Measurements from ENCODE around the gene CMTM6. TPM values are rescaled to one million over a fixed set of nuclear protein-coding genes. Genes with fewer than 3 reads are reported as not detected.
A peak's percentile ranks its signal among the peaks of the same experiment; 100 is the strongest.
"Not testable (repeated sequence)": the region's sequence is repeated elsewhere in the genome, so short reads cannot be mapped to it uniquely, and the experiment has no call there.

The CMTM6 gene
- polyA plus RNA-seq, 2 donors: 19.2 to 21.9 TPM

GRCh38 chr3:32440611-32441350 is 61.9 kb downstream of the CMTM6 start:
- no peaks in the 10 kb centered on the region for H3K27me3 ChIP-seq (ENCODE audit: control insufficient read depth in 1 of 2, insufficient read depth in 2 of 2, low read length in 2 of 2)
- no peaks in the 10 kb centered on the region for H3K36me3 ChIP-seq (ENCODE audit: control insufficient read depth in 2 of 2, insufficient read depth in 2 of 2, low read length in 1 of 2)
- H3K27ac ChIP-seq (ENCODE audit: low read depth in 2 of 2, low read length in 1 of 2): no peak overlapping the region
- no peaks in the 10 kb centered on the region for H3K4me1 ChIP-seq (ENCODE audit: control insufficient read depth in 2 of 2, insufficient read depth in 2 of 2, low read length in 1 of 2)
- WGBS, 2 donors: 78 to 79% methylated on average over 10 of the region's 10 CpGs
- H3K9me3 ChIP-seq (ENCODE audit: control insufficient read depth in 2 of 2, insufficient read depth in 1 of 2, low read depth in 1 of 2, low read length in 1 of 2): no peaks in the 10 kb centered on the region
- no peak overlapping the region for H3K4me3 ChIP-seq (ENCODE audit: low read depth in 1 of 2, low read length in 2 of 2)

- not testable (repeated sequence) for H3K27ac ChIP-seq (ENCODE audit: low read depth in 2 of 2, low read length in 1 of 2)
These were observed 63.2 kb downstream of the CMTM6 start for GRCh38 chr3:32439421-32439820.

GRCh38 chr3:32438596-32439344 is 63.9 kb downstream of the CMTM6 start:
- Histone ChIP-seq H3K9me3 (ENCODE audit: control insufficient read depth in 2 of 2, insufficient read depth in 1 of 2, low read depth in 1 of 2, low read length in 1 of 2) (no peaks in the 10 kb centered on the region), H3K4me1 (ENCODE audit: control insufficient read depth in 2 of 2, insufficient read depth in 2 of 2, low read length in 1 of 2) (no peaks in the 10 kb centered on the region), H3K36me3 (ENCODE audit: control insufficient read depth in 2 of 2, insufficient read depth in 2 of 2, low read length in 1 of 2) (no peaks in the 10 kb centered on the region), H3K27me3 (ENCODE audit: control insufficient read depth in 1 of 2, insufficient read depth in 2 of 2, low read length in 2 of 2) (no peaks in the 10 kb centered on the region), H3K27ac (ENCODE audit: low read depth in 2 of 2, low read length in 1 of 2) (no peak overlapping the region), H3K4me3 (ENCODE audit: low read depth in 1 of 2, low read length in 2 of 2) (no peak overlapping the region)
- WGBS, 2 donors: 75 to 77% methylated on average over 10 of the region's 10 CpGs

More at GRCh38 chr3:32439421-32439820, 63.2 kb downstream of the CMTM6 start:
- not testable (repeated sequence) for H3K4me3 ChIP-seq (ENCODE audit: low read depth in 1 of 2, low read length in 2 of 2); H3K36me3 ChIP-seq (ENCODE audit: control insufficient read depth in 2 of 2, insufficient read depth in 2 of 2, low read length in 1 of 2); H3K27me3 ChIP-seq (ENCODE audit: control insufficient read depth in 1 of 2, insufficient read depth in 2 of 2, low read length in 2 of 2); H3K4me1 ChIP-seq (ENCODE audit: control insufficient read depth in 2 of 2, insufficient read depth in 2 of 2, low read length in 1 of 2); H3K9me3 ChIP-seq (ENCODE audit: control insufficient read depth in 2 of 2, insufficient read depth in 1 of 2, low read depth in 1 of 2, low read length in 1 of 2)
- 90 to 93% methylated on average over 4 of the region's 4 CpGs for WGBS, 2 donors

- Histone ChIP-seq H3K27me3 (ENCODE audit: control insufficient read depth in 1 of 2, insufficient read depth in 2 of 2, low read length in 2 of 2) (no peaks in the 10 kb centered on the region), H3K4me1 (ENCODE audit: control insufficient read depth in 2 of 2, insufficient read depth in 2 of 2, low read length in 1 of 2) (no peaks in the 10 kb centered on the region), H3K27ac (ENCODE audit: low read depth in 2 of 2, low read length in 1 of 2) (no peak overlapping the region), H3K9me3 (ENCODE audit: control insufficient read depth in 2 of 2, insufficient read depth in 1 of 2, low read depth in 1 of 2, low read length in 1 of 2) (no peaks in the 10 kb centered on the region), H3K4me3 (ENCODE audit: low read depth in 1 of 2, low read length in 2 of 2) (no peak overlapping the region), H3K36me3 (ENCODE audit: control insufficient read depth in 2 of 2, insufficient read depth in 2 of 2, low read length in 1 of 2) (no peaks in the 10 kb centered on the region)
- WGBS, 2 donors: 90 to 91% methylated on average over 7 of the region's 7 CpGs
These were observed 64.8 kb downstream of the CMTM6 start for GRCh38 chr3:32437896-32438295.

- Histone ChIP-seq H3K4me3 (ENCODE audit: low read depth in 1 of 2, low read length in 2 of 2) (no peak overlapping the region), H3K36me3 (ENCODE audit: control insufficient read depth in 2 of 2, insufficient read depth in 2 of 2, low read length in 1 of 2) (no peaks in the 10 kb centered on the region), H3K27ac (ENCODE audit: low read depth in 2 of 2, low read length in 1 of 2) (no peak overlapping the region), H3K9me3 (ENCODE audit: control insufficient read depth in 2 of 2, insufficient read depth in 1 of 2, low read depth in 1 of 2, low read length in 1 of 2) (peaks cover 0 to 3% of the 10 kb centered on the region in 2 donors), H3K4me1 (ENCODE audit: control insufficient read depth in 2 of 2, insufficient read depth in 2 of 2, low read length in 1 of 2) (no peaks in the 10 kb centered on the region), H3K27me3 (ENCODE audit: control insufficient read depth in 1 of 2, insufficient read depth in 2 of 2, low read length in 2 of 2) (no peaks in the 10 kb centered on the region)
- WGBS, 2 donors: 88 to 91% methylated on average over 4 of the region's 4 CpGs
These were observed 65.8 kb downstream of the CMTM6 start for GRCh38 chr3:32436816-32437189.

- H3K4me1 ChIP-seq (ENCODE audit: control insufficient read depth in 2 of 2, insufficient read depth in 2 of 2, low read length in 1 of 2): no peaks in the 10 kb centered on the region
These were observed 66.5 kb downstream of the CMTM6 start for GRCh38 chr3:32435911-32436815.

GRCh38 chr3:32434206-32434605 is 68.4 kb downstream of the CMTM6 start:
- Histone ChIP-seq H3K4me1 (ENCODE audit: control insufficient read depth in 2 of 2, insufficient read depth in 2 of 2, low read length in 1 of 2) (no peaks in the 10 kb centered on the region), H3K9me3 (ENCODE audit: control insufficient read depth in 2 of 2, insufficient read depth in 1 of 2, low read depth in 1 of 2, low read length in 1 of 2) (peaks cover 0 to 3% of the 10 kb centered on the region in 2 donors), H3K4me3 (ENCODE audit: low read depth in 1 of 2, low read length in 2 of 2) (no peak overlapping the region), H3K27ac (ENCODE audit: low read depth in 2 of 2, low read length in 1 of 2) (no peak overlapping the region), H3K27me3 (ENCODE audit: control insufficient read depth in 1 of 2, insufficient read depth in 2 of 2, low read length in 2 of 2) (no peaks in the 10 kb centered on the region), H3K36me3 (ENCODE audit: control insufficient read depth in 2 of 2, insufficient read depth in 2 of 2, low read length in 1 of 2) (no peaks in the 10 kb centered on the region)
- WGBS, 2 donors: 94 to 95% methylated on average over 4 of the region's 4 CpGs

More at GRCh38 chr3:32435911-32436815, 66.5 kb downstream of the CMTM6 start:
- H3K4me3 ChIP-seq (ENCODE audit: low read depth in 1 of 2, low read length in 2 of 2): no peak overlapping the region
- no peaks in the 10 kb centered on the region for H3K36me3 ChIP-seq (ENCODE audit: control insufficient read depth in 2 of 2, insufficient read depth in 2 of 2, low read length in 1 of 2)
- WGBS, 2 donors: 72 to 81% methylated on average over 4 of the region's 4 CpGs
- H3K27me3 ChIP-seq (ENCODE audit: control insufficient read depth in 1 of 2, insufficient read depth in 2 of 2, low read length in 2 of 2): no peaks in the 10 kb centered on the region
- H3K9me3 ChIP-seq (ENCODE audit: control insufficient read depth in 2 of 2, insufficient read depth in 1 of 2, low read depth in 1 of 2, low read length in 1 of 2): peaks cover 0 to 3% of the 10 kb centered on the region in 2 donors
- H3K27ac ChIP-seq (ENCODE audit: low read depth in 2 of 2, low read length in 1 of 2): no peak overlapping the region

GRCh38 chr3:32432711-32433530 is 69.7 kb downstream of the CMTM6 start:
- 77 to 83% methylated on average over 12 of the region's 12 CpGs for WGBS, 2 donors

More at GRCh38 chr3:32432711-32433530, 69.7 kb downstream of the CMTM6 start:
- Histone ChIP-seq H3K27me3 (ENCODE audit: control insufficient read depth in 1 of 2, insufficient read depth in 2 of 2, low read length in 2 of 2) (no peaks in the 10 kb centered on the region), H3K4me1 (ENCODE audit: control insufficient read depth in 2 of 2, insufficient read depth in 2 of 2, low read length in 1 of 2) (peaks cover 0 to 1% of the 10 kb centered on the region in 2 donors), H3K27ac (ENCODE audit: low read depth in 2 of 2, low read length in 1 of 2) (peak overlapping the region in 1 of 2 donors; percentile 67), H3K36me3 (ENCODE audit: control insufficient read depth in 2 of 2, insufficient read depth in 2 of 2, low read length in 1 of 2) (no peaks in the 10 kb centered on the region), H3K9me3 (ENCODE audit: control insufficient read depth in 2 of 2, insufficient read depth in 1 of 2, low read depth in 1 of 2, low read length in 1 of 2) (peaks cover 0 to 3% of the 10 kb centered on the region in 2 donors), H3K4me3 (ENCODE audit: low read depth in 1 of 2, low read length in 2 of 2) (no peak overlapping the region)
